OCI-LY1 (cell line): ENCODE measurements around the gene NCR1.

Experiments
- EZH2 ChIP-seq: fragments of 200-600 bp; sonication (generic), shearing (Covaris generic); IDR thresholded peaks from 2 replicates; pipeline ENCODE4 v1.8.0; 2017; ENCODE audit warnings: borderline replicate concordance, mixed run types, mild to moderate bottlenecking, antibody characterized with exemption, low read length, moderate library complexity, mixed read lengths
- TF ChIP-seq, protein P1 (sequence below): fragments of 200-600 bp; sonication (generic), shearing (Covaris generic); IDR thresholded peaks from 2 replicates; pipeline ENCODE4 v1.5.1; 2017; ENCODE audit warnings: mild to moderate bottlenecking, antibody characterized with exemption, low read length, moderate library complexity, mixed read lengths

- TF ChIP-seq, protein P1, sequence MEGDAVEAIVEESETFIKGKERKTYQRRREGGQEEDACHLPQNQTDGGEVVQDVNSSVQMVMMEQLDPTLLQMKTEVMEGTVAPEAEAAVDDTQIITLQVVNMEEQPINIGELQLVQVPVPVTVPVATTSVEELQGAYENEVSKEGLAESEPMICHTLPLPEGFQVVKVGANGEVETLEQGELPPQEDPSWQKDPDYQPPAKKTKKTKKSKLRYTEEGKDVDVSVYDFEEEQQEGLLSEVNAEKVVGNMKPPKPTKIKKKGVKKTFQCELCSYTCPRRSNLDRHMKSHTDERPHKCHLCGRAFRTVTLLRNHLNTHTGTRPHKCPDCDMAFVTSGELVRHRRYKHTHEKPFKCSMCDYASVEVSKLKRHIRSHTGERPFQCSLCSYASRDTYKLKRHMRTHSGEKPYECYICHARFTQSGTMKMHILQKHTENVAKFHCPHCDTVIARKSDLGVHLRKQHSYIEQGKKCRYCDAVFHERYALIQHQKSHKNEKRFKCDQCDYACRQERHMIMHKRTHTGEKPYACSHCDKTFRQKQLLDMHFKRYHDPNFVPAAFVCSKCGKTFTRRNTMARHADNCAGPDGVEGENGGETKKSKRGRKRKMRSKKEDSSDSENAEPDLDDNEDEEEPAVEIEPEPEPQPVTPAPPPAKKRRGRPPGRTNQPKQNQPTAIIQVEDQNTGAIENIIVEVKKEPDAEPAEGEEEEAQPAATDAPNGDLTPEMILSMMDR, result no peak
- no peak for TF ChIP-seq EZH2
These were observed 28.5 kb upstream of the NCR1 start for GRCh38 chr19:54877471-54877870.
